SH-SY5Y (cell line): Measurements from ENCODE around the gene TPR.

Experiments
- GATA2 ChIP-seq: IDR thresholded peaks from 2 replicates; pipeline ENCODE4 v1.6.1; 2011; ENCODE audit warnings: mild to moderate bottlenecking, low read depth, low read length
- GATA3 ChIP-seq: IDR thresholded peaks from 2 replicates; pipeline ENCODE4 v1.6.1; 2011; ENCODE audit warnings: low read depth, mild to moderate bottlenecking, low read length, moderate library complexity

GRCh38 chr1:186390925-186391324 is 15.9 kb upstream of the TPR start:
- TF ChIP-seq GATA2 (no peak), GATA3 (no peak)
